Superior temporal gyrus (tissue), 1 donor: ENCODE measurements around the gene DPF3.
"Not testable (repeated sequence)": the region's sequence is repeated elsewhere in the genome, so short reads cannot be mapped to it uniquely, and the experiment has no call there.

Experiments
- DNase-seq: peaks from one replicate; pipeline ENCODE4 v3.0.0-alpha.2; 2016; ENCODE audit errors: extremely low spot score

DPF3 gene

DNA sequence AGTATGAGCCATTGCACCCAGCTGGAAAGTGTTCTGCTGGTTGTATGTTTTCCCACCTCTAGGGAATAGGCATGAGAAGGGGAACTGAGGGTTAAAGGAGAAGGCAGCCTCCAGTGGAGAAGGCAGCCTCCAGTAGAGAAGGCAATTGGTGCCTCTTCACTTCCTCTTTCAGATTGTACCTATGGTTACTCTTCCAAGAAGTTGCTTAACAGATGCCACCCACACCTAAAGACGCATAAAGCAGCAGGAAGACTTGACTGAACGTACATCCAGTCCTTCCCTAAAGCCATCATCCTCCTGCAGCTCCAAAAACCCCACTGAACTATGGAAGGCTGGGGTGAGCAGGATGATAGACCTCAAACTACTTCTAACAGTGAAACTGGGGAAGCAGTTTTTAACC, 13.1 kb downstream of the DPF3 start:
- no peak for DNase-seq

DNA sequence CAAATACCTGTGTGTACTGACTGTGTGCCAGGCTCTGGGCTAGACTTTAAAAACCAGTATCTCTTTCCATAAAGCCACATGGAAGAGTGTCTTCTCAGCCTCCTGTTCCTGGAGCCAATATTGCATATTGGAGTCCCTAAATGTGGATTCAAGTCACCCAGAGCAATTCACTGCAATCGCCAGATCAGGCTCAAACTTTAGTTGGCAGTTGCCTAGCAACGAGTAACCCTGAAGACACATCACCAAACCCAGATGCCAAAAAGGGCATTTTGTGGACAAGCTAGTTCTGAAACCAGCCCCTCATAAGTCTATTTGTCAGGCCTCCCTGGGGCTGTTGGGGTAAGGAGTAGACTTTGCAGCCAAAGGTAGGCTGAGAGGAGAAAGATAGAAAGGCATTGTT, 13.7 kb downstream of the DPF3 start:
- no peak for DNase-seq

DNA sequence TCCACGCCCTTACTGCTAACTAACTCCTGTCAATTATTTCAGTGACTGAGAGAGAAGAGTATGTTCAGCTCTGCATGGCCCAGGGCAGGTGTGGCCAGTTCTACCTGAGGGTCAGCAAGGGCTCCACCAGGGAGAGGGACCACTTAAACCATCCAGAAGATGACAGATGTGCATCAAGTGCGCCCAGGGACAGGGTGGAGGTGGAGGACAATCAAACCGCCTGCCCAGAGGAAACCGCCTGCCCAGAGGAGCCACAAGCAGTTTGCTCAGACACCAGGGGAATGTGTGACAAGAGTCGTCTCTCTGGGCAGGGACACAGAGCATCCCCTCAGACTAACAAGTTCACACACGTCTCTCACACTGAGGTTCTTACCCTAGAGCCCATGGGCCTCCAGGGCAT, 14.5 kb downstream of the DPF3 start:
- no peak for DNase-seq

DNA sequence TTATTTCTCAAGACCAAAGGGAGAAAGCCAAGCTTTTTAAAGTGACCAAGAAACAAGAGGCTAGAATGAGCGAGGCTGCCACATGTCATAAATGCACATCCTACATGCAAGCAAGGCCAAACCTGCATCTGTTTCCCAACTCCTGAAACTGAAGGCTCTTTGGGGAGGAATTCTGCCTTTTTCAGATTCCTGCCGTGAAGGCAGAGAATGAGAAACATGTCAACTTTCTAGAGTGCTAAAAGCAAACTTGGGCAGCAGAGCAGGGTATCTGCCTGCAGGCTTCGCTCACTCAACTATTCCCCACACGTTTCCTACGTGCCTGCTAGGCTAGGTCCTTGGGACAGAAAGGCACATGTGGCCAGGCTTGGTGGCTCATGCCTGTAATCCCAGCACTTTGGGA, 15.2 kb downstream of the DPF3 start:
- DNase-seq = no peak

DNA sequence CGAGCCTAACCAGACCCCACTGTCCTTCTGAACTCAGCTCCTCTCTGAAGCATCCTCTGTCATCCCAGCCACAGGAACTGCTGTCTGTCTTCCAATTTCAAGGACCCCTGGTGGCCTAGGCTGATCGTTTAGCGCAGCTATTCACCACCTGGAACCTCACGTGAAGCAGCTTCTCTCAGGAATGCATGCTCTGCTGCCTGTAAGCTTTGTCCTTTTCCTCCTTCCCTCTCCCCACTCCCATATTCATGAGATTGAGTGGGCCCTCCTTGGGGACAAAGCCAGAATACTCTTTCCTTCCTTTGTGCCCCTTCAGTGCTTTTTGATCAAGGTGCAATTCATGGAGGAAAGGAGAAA, 17.2 kb downstream of the DPF3 start:
- DNase-seq = no peak

DNA sequence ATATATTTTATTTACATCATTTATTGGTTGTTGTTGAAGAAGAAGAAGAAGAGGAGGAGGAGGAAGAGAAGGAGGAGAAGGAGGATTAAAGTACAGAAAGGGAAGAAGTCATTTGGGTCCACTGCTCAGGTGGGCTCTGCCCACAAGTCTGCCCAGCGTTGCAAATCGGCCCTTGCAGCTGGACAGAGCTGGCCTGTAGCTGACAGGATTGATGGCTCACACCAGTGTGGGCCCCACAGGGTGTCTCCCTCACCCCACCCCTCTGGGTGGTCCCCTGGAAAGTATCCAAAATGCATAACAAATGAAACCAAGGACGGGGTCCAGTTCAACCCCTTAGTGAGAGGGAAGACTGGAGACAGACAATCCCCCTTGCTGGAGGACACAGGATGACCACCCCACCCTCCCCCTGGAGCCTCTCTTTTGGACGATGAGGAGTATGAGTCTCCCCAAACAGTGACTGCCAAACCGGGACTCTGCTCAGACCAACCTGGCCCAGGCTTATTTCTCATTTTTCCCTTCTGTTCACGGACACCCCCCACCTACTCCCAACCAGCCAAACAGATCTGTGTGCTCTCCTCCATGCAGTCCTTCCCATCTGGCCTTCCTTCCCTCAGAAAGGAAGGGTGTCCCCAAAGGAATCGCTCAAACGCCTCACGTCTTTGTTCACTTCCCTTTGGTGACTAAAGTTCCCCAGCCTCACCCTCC, 17.7 kb downstream of the DPF3 start:
- DNase-seq = no peak

DNA sequence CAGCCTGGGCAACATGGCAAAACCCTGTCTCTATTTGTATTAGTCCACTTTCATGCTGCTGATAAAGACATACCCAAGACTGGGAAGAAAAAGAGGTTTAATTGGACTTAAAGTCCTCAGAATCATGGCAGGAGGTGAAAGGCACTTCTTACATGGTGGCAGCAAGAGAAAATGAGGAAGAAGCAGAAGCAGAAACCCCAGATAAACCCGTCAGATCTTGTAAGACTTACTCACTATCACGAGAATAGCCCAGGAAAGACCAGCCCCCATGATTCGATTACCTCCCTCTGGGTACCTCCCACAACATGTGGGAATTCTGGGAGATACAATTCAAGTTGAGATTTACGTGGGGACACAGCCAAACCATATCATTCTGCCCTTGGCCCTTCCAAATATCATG, 23.0 kb downstream of the DPF3 start:
- DNase-seq = not testable (repeated sequence)

DNA sequence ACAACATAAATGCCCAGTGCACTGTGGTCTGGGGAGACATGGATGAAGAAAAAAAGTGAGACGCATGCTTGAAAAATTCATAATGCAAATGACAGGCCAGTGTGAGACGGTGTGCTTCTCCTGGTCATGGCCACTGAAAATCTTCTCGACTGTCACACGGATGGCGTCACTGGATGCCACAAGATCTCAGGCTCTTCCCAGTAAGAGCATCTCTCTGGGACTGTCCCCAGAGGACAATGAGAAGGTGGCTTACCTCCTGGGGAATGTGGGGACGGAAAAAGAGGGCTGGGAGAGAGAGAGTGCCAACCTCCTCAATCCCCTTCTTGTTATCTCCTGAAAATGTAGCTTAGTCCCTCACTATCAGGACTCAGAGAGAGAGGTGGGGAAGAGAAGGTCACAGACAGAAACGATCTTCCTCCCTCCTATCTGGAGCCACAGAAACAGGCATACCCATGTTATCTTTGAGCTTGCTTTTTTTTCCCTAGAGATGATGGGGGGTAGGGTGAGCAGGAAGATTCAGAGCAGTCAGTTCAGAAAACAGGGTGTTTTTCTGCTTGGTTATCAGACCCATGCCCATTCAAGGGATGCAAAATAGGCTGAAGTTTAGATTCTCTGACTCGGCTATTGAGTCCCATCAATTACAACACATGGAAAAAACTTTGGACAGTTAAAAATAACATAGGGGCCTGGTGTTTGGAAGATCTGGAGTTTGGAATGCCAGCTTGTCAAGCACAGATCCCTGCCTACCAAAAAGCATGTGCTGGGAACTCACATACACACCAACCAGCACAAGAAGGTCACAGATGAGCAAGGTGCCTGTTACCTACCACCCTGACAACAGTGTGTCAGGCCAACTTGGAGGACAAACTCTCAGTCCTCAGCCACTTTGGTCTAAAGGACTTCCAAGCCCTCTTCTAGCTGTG, 24.2 kb downstream of the DPF3 start:
- DNase-seq = no peak

DNA sequence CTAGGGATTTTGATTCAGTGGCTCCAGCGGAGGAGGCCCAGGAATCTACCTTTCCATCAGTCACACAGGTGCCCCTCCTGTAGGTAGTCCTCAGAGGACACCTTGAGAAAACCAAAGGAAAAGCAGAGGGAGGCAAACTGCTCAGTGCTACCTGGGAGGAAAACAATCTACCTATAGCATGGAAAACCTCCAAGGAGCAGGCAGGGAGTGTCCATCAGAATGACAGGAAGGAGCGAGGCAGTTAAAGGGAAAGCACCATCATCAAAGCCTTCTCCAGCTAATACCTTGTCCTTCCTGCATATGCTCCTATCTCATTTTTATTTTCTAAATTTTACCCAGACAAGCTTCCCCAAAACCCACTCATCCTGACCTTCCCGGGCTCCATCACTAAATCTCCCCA, 25.4 kb downstream of the DPF3 start:
- DNase-seq = no peak

DNA sequence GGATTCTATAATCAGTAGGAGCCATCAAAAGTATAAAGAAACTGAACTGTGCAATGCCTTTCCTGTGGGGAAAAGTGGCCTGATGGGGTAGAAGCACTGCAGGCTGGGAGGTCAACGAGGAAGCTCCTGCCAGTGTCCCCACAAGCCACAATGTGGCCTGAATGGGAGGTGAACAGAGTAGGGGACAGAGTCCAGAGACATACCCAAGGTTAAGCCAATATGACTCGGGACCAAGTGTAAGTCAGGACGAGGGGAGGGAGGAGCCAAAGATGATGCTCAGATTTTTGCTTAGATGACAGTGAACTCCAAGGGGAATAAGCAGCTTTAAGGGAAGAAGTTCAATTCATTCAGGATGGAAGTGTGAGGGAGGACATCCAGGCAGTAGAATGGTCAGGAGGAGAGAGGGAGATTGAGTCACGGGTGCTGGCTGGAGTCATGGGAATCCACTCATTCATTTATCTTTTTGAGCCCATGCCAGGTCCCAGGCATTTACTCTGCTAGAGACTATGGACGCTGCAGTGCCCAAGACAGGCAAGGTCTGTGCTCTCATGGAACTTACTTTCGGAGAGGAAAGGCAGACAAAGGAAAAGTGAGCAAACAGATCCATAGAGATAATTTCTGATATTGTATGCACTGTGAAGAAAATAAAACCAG, 29.1 kb downstream of the DPF3 start:
- no peak for DNase-seq

DNA sequence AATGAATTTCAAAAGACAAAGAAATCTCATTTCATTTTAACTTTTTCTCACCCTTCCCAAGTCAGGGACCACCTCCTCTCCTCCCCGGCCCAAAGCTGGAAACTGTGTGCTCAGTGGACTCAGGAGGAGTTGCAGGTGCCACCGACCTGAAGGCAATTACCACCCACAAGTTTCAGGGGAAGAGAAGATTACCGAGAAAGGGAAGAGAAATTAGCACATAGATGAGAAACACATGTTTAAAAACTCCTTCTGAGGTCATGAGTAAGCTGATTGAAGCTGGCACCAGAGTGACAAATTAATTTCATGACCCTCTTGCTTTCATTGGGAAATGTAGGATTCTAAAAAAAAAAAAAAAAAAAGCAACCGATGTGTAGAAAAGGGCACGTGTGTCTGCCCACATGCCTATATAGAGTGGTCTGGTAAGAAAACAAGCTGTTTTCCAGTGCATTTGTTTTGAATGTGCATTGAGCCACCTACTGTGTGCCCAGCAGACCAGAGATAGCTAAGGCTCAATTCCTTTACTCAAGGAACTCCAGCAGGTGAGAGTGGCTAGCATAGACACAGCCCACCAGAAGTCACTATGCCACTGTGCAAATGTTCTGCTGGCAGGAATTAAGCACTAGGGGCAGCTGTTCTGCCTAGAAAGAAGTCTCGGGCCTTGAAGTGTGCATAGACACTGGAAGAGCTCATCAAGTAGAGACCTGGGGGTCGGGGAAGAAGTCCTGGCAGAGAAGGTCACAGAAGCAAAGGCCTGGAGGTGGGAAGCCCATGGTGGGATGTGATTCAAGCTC, 30.5 kb downstream of the DPF3 start:
- DNase-seq = no peak

DNA sequence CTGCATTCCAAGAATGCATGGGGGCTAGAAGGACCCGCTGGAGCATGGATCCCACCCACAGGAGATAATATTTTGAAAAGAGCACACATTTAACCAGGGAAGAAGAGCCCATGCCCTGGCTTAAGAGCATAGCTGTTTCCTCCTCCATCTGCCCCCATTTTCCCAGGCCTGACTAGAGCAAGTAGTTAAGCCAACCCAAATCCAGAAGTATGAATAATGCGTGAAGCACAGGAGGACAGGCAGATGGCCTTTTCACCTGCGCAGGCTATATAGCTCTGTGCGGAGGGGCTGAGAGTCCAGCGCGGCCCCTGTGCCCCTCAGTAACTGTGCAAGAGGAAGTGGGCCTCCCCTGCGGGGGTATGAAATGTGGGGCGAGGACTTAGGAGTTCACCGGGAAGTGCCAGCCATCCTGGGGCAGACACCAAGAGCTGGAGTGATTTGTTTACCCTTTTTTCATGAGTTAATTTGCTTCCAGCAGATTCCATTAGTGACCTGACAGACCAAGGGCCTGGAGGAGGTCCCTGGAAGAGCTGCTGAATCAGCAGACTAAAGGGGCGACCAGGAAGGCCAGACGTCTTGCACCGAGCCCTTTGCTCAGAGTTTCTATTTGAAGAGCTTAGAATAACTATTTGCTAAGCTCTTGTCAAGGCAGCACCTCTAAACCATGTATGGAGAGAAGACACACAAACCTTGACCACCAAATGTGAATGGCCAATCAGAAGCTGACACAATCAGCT, 37.2 kb downstream of the DPF3 start:
- no peak for DNase-seq

DNA sequence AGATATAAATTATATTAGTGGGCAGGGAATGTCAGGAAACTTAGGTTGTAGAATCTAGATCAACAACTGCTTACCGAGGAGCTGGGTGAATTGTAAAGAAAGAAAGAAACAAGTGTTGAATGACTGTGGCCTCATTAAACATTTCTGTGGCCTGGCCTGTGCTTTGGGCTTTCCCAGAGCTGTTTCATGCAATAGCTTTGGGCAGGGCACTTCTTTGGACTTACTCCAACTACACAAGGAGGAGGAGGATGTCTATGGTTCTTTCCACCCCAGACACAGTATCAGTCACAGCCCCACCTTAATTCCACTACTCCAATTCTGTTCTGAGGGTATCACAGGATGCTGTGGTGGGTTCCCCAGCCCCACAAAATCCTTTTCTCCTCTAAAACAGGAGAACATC, 38.0 kb downstream of the DPF3 start:
- peak; percentile 13 for DNase-seq

DNA sequence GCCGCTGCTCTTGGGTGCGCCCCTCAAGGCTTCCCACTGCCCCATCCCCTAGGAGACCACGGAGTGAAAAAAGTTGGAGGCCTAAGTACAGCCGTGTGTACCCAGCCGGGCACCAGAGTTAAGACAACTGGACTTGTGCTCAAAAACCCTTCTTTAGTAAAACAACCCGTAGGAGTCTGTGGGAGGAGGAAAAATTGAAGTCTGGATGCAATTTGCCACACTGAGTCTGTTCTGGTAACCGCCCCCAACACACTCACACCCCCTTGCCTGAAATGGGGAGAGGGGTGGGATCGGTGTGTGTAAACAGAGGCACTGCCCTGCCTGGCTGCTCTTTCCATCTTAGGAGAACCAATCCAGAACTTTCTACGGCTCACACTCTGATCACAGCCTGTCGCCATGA, 41.7 kb downstream of the DPF3 start:
- DNase-seq = no peak

DNA sequence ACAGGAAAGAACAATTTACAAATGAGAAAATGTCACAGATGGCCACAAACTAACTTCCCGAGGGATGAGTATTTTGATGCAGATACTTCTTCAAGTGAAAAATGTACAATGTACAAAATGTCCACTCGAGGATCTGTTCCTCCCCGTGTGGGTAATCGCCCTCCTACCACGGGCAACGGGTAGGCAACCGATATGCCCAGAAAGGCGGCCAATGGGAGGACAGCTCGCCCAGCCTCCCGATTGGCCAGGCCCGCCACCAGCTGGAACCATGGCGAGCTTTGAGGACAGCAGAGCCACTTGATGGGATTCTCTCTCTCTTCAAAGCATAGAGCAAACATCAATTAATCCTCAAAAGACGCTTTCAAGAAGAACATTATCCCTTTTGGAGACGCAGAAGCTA, 42.3 kb downstream of the DPF3 start:
- DNase-seq = no peak

DNA sequence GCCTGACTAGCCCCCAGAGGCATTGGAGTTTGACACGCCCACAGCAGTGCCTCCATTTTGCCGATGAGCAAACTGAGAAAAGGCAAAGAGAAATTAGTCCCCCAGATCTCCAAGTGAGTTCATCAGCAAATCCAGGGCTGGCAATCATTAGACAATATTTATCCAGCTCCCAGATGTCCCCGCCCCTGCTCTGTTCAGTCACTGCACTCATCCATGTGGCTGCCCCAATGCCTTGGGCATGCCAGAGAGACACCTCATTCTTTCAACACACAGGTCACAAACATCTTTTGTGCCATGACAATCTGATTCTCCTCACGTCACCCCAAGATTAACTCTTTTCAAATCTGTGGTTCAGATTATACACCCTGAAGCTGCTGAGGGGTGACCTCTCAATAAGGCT, 43.5 kb downstream of the DPF3 start:
- no peak for DNase-seq

DNA sequence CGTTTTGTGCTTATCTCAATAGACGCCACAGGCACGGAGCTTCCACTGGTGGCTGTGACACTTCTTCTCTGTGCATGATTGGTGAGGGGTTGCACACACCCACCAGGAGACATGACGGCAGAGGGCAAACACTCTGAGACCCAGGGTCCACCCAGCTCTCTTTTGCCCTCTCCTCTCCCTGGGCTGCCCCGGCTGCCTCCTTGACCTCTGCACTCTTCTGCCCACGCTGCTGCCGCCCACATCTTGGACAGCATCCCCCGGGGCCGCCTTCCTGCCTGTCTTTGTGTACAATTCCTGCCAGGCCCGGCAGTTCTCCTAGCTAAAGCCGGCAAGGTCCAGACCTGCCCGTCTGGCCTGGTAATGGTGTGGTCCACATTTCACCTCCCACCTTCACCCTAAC, 44.7 kb downstream of the DPF3 start:
- DNase-seq = no peak

DNA sequence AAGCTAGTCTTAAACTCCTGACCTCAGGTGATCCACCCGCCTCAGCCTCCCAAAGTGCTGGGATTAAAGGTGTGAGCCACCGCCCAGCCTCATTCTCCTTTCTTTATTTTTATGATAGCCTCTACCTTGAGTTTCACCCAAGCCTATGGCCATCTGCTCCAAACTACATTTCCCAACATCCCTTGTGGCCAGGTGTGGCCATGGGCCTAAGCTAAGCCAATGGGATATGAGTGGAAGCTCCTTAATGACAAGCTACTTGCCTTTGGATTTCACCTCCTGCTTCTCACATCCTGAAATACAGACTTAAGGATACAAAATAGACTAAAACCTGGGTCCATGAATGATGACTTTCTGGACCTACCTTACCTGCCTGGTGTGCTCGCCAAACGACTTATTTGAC, 46.2 kb downstream of the DPF3 start:
- DNase-seq = no peak

DNA sequence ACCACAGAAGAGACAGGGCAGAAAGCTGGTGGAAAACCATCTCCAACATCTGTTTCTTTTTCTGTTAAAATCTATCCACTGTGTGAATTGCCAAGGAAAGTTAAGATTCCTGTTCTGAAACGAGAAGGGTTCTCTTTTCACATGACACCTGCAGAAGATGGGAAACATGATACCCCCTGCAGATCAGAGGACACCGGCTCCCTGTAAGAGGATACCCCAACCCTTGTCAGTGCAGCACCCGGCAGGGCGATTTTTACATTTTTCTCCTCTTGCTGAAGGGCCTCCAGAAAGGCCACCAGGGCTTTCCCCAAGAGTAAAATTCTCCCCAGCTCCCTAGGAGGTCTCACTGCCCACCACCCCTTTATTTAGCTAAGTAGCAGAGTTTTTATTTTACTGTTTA, 48.2 kb downstream of the DPF3 start:
- DNase-seq = no peak

DNA sequence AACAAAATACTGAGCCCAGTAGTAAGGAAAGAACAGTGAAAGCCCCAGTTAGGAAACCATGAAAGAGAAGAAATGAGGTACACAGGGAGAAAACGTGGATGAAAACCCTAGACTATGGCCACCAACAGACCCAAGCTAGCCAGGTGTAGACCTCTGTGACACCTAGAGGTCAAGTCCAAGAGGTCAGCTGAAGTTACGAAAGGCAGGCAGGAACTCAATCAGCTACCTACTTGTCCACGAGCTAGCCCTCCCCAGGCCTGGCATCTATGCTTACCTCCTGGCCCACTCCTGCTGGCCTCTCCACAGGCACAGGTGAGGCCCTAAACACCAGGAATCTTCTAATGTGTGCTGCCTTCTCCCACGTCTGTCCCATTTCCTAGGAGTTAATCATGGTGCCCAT, 48.7 kb downstream of the DPF3 start:
- DNase-seq = no peak

DNA sequence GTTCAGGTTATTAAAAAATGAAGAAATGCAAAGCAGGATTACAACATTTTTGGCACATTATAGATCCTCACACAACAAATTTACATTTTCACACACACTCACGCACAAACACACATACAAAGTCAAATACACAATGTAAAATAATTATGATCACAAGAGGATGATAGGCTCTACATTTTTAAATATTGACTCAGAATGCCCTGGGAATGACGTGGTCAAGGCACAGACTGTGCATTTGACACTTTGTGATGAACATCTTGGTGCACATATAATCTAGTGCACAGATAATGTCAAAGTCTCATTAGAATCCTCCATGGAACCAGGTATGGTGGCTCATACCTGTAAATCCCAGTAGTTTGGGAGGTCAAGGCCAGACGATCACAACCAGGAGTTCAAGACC, 49.4 kb downstream of the DPF3 start:
- DNase-seq = no peak
